GM23338 (cell line): ENCODE measurements around the gene RASSF1. TPM values are rescaled to one million over a fixed set of nuclear protein-coding genes. Genes with fewer than 3 reads are reported as not detected.

Experiments used
- ATAC-seq: fragments of 200-7000 bp; cut with Tn5 transposase; 3 replicates; pipeline ENCODE4 v1.9.1; 2020
- DNase-seq: peaks from one replicate; pipeline ENCODE4 v3.0.0-alpha.2; 2015; ENCODE audit warnings: low spot score
- H2AFZ ChIP-seq: fragments of 200-600 bp; sonication (generic); 2 replicates; pipeline ENCODE4 v1.8.0; 2016; ENCODE audit warnings: antibody characterized with exemption, mild to moderate bottlenecking, moderate library complexity
- H3F3A ChIP-seq: fragments of 200-600 bp; sonication (generic); replicated peaks from 2 replicates; pipeline ENCODE4 v1.8.0; 2017; ENCODE audit warnings: antibody characterized with exemption, mixed run types, low read depth
- H3K27ac ChIP-seq: fragments of 200-600 bp; sonication (generic); 2 replicates; pipeline ENCODE4 v1.6.1; 2016; ENCODE audit warnings: low read depth
- H3K27me3 ChIP-seq: fragments of 200-600 bp; sonication (generic); 2 replicates; pipeline ENCODE4 v1.8.0; 2016; ENCODE audit warnings: mild to moderate bottlenecking, mixed run types, moderate library complexity; ENCODE audit not compliant: insufficient read depth
- H3K36me3 ChIP-seq: fragments of 200-600 bp; sonication (generic); 2 replicates; pipeline ENCODE4 v1.8.0; 2016; ENCODE audit warnings: mild to moderate bottlenecking; ENCODE audit not compliant: insufficient read depth
- H3K4me1 ChIP-seq: fragments of 200-600 bp; sonication (generic); 2 replicates; pipeline ENCODE4 v1.8.0; 2016; ENCODE audit warnings: mild to moderate bottlenecking, moderate library complexity; ENCODE audit not compliant: insufficient read depth
- H3K4me2 ChIP-seq: fragments of 200-600 bp; sonication (generic); 2 replicates; pipeline ENCODE4 v1.7.1; 2017; ENCODE audit warnings: mixed run types
- H3K4me3 ChIP-seq: fragments of 200-600 bp; sonication (generic); 2 replicates; pipeline ENCODE4 v1.6.1; 2016; ENCODE audit warnings: mixed run types
- H3K79me2 ChIP-seq: fragments of 200-600 bp; sonication (generic); replicated peaks from 2 replicates; pipeline ENCODE4 v1.8.0; 2017; ENCODE audit warnings: mild to moderate bottlenecking; ENCODE audit not compliant: insufficient read depth
- H3K9me2 ChIP-seq: fragments of 200-600 bp; sonication (generic); 2 replicates; pipeline ENCODE4 v1.8.0; 2017; ENCODE audit not compliant: insufficient read depth
- H4K20me1 ChIP-seq: fragments of 200-600 bp; sonication (generic); replicated peaks from 2 replicates; pipeline ENCODE4 v1.8.0; 2017; ENCODE audit warnings: mild to moderate bottlenecking; ENCODE audit not compliant: insufficient read depth
- H3K27ac Mint-ChIP-seq: 2 replicates; pipeline ENCODE4 v1.8.0; 2020; ENCODE audit warnings: inconsistent platforms, mild to moderate bottlenecking, moderate library complexity, mixed read lengths
- H3K27me3 Mint-ChIP-seq: 3 replicates; pipeline ENCODE4 v1.8.0; 2022; ENCODE audit warnings: low read depth, mild to moderate bottlenecking, moderate library complexity, mixed read lengths, inconsistent platforms; ENCODE audit not compliant: insufficient read depth, poor library complexity
- H3K36me3 Mint-ChIP-seq: 3 replicates; pipeline ENCODE4 v1.8.0; 2021; ENCODE audit warnings: low read depth, mild to moderate bottlenecking, inconsistent platforms, moderate library complexity, mixed read lengths
- H3K4me1 Mint-ChIP-seq: 3 replicates; pipeline ENCODE4 v1.8.0; 2020; ENCODE audit warnings: mild to moderate bottlenecking, inconsistent platforms, mixed read lengths
- H3K4me3 Mint-ChIP-seq: 3 replicates; pipeline ENCODE4 v1.8.0; 2021; ENCODE audit warnings: moderate library complexity, mild to moderate bottlenecking, inconsistent platforms, mixed read lengths
- H3K9me3 Mint-ChIP-seq: 3 replicates; pipeline ENCODE4 v1.8.0; 2020; ENCODE audit warnings: moderate library complexity, mild to moderate bottlenecking, inconsistent platforms, mixed read lengths
- CREB1 ChIP-seq: fragments of 250-450 bp; sonication (Bioruptor Pico); IDR thresholded peaks from 2 replicates; pipeline ENCODE4 v1.5.0; 2020; ENCODE audit warnings: low read depth, mild to moderate bottlenecking, moderate library complexity
- ETS1 ChIP-seq: IDR thresholded peaks from 2 replicates; pipeline ENCODE4 v1.6.1; 2016; ENCODE audit warnings: antibody characterized with exemption
- EZH2 ChIP-seq: fragments of 200-600 bp; sonication (generic); IDR thresholded peaks from one replicate; pipeline ENCODE4 v1.8.0; 2017; ENCODE audit warnings: antibody characterized with exemption, mild to moderate bottlenecking, low read depth; ENCODE audit not compliant: unreplicated experiment
- EZH2phosphoT487 ChIP-seq: fragments of 200-600 bp; sonication (generic); IDR thresholded peaks from one replicate; pipeline ENCODE4 v1.8.1; 2018; ENCODE audit warnings: antibody characterized with exemption; ENCODE audit not compliant: unreplicated experiment
- JUNB ChIP-seq: IDR thresholded peaks from one replicate; pipeline ENCODE4 v1.6.1; 2016; ENCODE audit warnings: antibody characterized with exemption; ENCODE audit not compliant: unreplicated experiment
- NANOG ChIP-seq: IDR thresholded peaks from 2 replicates; pipeline ENCODE4 v1.6.1; 2016; ENCODE audit warnings: antibody characterized with exemption, borderline replicate concordance
- POLR2AphosphoS5 ChIP-seq: IDR thresholded peaks from 2 replicates; pipeline ENCODE4 v1.6.1; 2016; ENCODE audit warnings: antibody characterized with exemption, low read depth
- REST ChIP-seq: IDR thresholded peaks from one replicate; pipeline ENCODE4 v1.6.1; 2018; ENCODE audit warnings: antibody characterized with exemption; ENCODE audit not compliant: unreplicated experiment
- STAT1 ChIP-seq: IDR thresholded peaks from one replicate; pipeline ENCODE4 v1.6.1; 2016; ENCODE audit warnings: antibody characterized with exemption; ENCODE audit not compliant: unreplicated experiment
- ZNF114 ChIP-seq: fragments of 250-450 bp; sonication (Bioruptor Pico); IDR thresholded peaks from 2 replicates; pipeline ENCODE4 v1.5.0; 2020; ENCODE audit warnings: mild to moderate bottlenecking, moderate library complexity
- ZNF331 ChIP-seq: fragments of 250-450 bp; sonication (Bioruptor Pico); IDR thresholded peaks from 2 replicates; pipeline ENCODE4 v1.5.0; 2020; ENCODE audit warnings: low read depth, mild to moderate bottlenecking, moderate library complexity
- ZNF462 ChIP-seq: fragments of 250-450 bp; sonication (Bioruptor Pico); IDR thresholded peaks from 2 replicates; pipeline ENCODE4 v1.5.0; 2020; ENCODE audit warnings: mild to moderate bottlenecking, moderate library complexity
- polyA plus RNA-seq: library from polyadenylated mRNA; unstranded; fragments of >200 nt; fragmentation: Nextera tagmentation; extraction: Ambion mirVana; gene quantifications from 2 replicates; pipeline ENCODE4 v1.2.1, GENCODE V29; 2016
- total RNA-seq: library from RNA; depleted of rRNA; stranded (reverse); fragments of >200 nt; shearing (Covaris generic); gene quantifications from 2 replicates; pipeline ENCODE4 v1.2.3, GENCODE V29; 2014
- TF ChIP-seq, protein P1 (sequence below), 2 experiments: fragments of 200-600 bp in 1 of 2; sonication (generic) in 1 of 2; conservative IDR thresholded peaks; 2 replicates each; pipeline versions ENCODE4 v1.5.1 to v1.6.1; 2016 to 2017; ENCODE audit warnings: antibody characterized with exemption in 2 of 2, low read depth in 2 of 2, mild to moderate bottlenecking in 2 of 2, moderate library complexity in 1 of 2

The RASSF1 gene
- total and polyA plus RNA-seq, 2 experiments from 2014 or later = 9.6 to 15.7 TPM

- Mint-ChIP-seq H3K27me3 (peaks cover 5% of the 10 kb centered on the region), H3K4me1 (peaks cover 20% of the 10 kb centered on the region), H3K9me3 (peaks cover 14% of the 10 kb centered on the region), H3K4me3 (no peak overlapping the region), H3K27ac (no peak overlapping the region), H3K36me3 (peaks cover 65% of the 10 kb centered on the region)
- Histone ChIP-seq H3K4me1 (peaks cover 6% of the 10 kb centered on the region; the same call in 1 of the 2 replicates), H3K27ac (no peak overlapping the region), H3F3A (peaks cover 14% of the 10 kb centered on the region; the same call in 1 of the 2 replicates), H2AFZ (no peak overlapping the region), H3K4me3 (no peak overlapping the region), H3K79me2 (peaks cover 26% of the 10 kb centered on the region), H3K36me3 (peaks cover 8% of the 10 kb centered on the region), H4K20me1 (peaks cover 5% of the 10 kb centered on the region; the same call in 1 of the 2 replicates), H3K4me2 (no peak overlapping the region), H3K27me3 (no peaks in the 10 kb centered on the region), H3K9me2 (no peaks in the 10 kb centered on the region)
- TF ChIP-seq NANOG = no peak
- TF ChIP-seq ZNF462 (CRISPR knock-in tag) = no peak
- TF ChIP-seq ETS1 = no peak
- no peak for TF ChIP-seq CREB1 (CRISPR knock-in tag)
- TF ChIP-seq REST = no peak
- TF ChIP-seq, protein P1, sequence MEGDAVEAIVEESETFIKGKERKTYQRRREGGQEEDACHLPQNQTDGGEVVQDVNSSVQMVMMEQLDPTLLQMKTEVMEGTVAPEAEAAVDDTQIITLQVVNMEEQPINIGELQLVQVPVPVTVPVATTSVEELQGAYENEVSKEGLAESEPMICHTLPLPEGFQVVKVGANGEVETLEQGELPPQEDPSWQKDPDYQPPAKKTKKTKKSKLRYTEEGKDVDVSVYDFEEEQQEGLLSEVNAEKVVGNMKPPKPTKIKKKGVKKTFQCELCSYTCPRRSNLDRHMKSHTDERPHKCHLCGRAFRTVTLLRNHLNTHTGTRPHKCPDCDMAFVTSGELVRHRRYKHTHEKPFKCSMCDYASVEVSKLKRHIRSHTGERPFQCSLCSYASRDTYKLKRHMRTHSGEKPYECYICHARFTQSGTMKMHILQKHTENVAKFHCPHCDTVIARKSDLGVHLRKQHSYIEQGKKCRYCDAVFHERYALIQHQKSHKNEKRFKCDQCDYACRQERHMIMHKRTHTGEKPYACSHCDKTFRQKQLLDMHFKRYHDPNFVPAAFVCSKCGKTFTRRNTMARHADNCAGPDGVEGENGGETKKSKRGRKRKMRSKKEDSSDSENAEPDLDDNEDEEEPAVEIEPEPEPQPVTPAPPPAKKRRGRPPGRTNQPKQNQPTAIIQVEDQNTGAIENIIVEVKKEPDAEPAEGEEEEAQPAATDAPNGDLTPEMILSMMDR (conservative IDR thresholded peaks at IDR 0.05; ENCODE audit: low read depth in 2 of 2) = no peak
- TF ChIP-seq JUNB = no peak
- no peak for TF ChIP-seq STAT1
- no peak for TF ChIP-seq ZNF331 (CRISPR knock-in tag)
- no peak for TF ChIP-seq ZNF114 (CRISPR knock-in tag)
- no peak for TF ChIP-seq POLR2AphosphoS5
- TF ChIP-seq EZH2 = no peak
- TF ChIP-seq EZH2phosphoT487 = no peak
- ATAC-seq = no peak
- DNase-seq = no peak
These were observed 23.3 kb downstream of the RASSF1 start for GRCh38 chr3:50317300-50317699.
